ENCODE measurements around the gene CDK5R2. TPM values are rescaled to one million over a fixed set of nuclear protein-coding genes. Genes with fewer than 3 reads are reported as not detected.

Gene CDK5R2
- total RNA-seq, 1 donor = not detected

- Histone ChIP-seq H4K20me1 (ENCODE audit: insufficient read depth, low read length) (no peaks in the 10 kb centered on the region), H3K79me2 (ENCODE audit: insufficient read depth, low read length) (no peaks in the 10 kb centered on the region), H3K27me3 (ENCODE audit: insufficient read depth, low read length) (peaks cover 64% of the 10 kb centered on the region), H2AFZ (ENCODE audit: low read length) (no peak overlapping the region), H3K36me3 (ENCODE audit: insufficient read depth, low read length) (no peaks in the 10 kb centered on the region), H3K4me1 (ENCODE audit: insufficient read depth, low read length) (no peaks in the 10 kb centered on the region), H3K9me3 (ENCODE audit: low read depth, low read length) (no peaks in the 10 kb centered on the region), H3K4me2 (ENCODE audit: insufficient read depth, low read length) (no peak overlapping the region), H3K4me3 (ENCODE audit: insufficient read depth, low read length) (no peak overlapping the region), H3K27ac (ENCODE audit: low read depth, low read length) (no peak overlapping the region)
- no peak for TF ChIP-seq CTCF (IDR thresholded peaks at IDR 0.05; ENCODE audit: extremely low read depth, low read depth, low read length)
- peak; percentile 91 for DNase-seq (ENCODE audit: insufficient read length, low spot score, missing footprints)
These were observed 2.4 kb downstream of the CDK5R2 start for GRCh38 chr2:218961651-218962570.

- Histone ChIP-seq H3K79me2 (ENCODE audit: insufficient read depth, low read length) (no peaks in the 10 kb centered on the region), H3K4me3 (ENCODE audit: insufficient read depth, low read length) (no peak overlapping the region), H3K27ac (ENCODE audit: low read depth, low read length) (no peak overlapping the region), H3K9me3 (ENCODE audit: low read depth, low read length) (no peaks in the 10 kb centered on the region), H4K20me1 (ENCODE audit: insufficient read depth, low read length) (no peaks in the 10 kb centered on the region), H3K4me1 (ENCODE audit: insufficient read depth, low read length) (no peaks in the 10 kb centered on the region), H3K36me3 (ENCODE audit: insufficient read depth, low read length) (no peaks in the 10 kb centered on the region), H3K4me2 (ENCODE audit: insufficient read depth, low read length) (no peak overlapping the region), H3K27me3 (ENCODE audit: insufficient read depth, low read length) (peaks cover 58% of the 10 kb centered on the region), H2AFZ (ENCODE audit: low read length) (no peak overlapping the region)
- DNase-seq (ENCODE audit: insufficient read length, low spot score, missing footprints) = peak; percentile 94
- TF ChIP-seq CTCF (IDR thresholded peaks at IDR 0.05; ENCODE audit: extremely low read depth, low read depth, low read length) = no peak
These were observed 3.5 kb downstream of the CDK5R2 start for GRCh38 chr2:218962859-218963492.

- no peaks in the 10 kb centered on the region for H4K20me1 ChIP-seq (ENCODE audit: insufficient read depth, low read length)
- no peak overlapping the region for H3K4me3 ChIP-seq (ENCODE audit: insufficient read depth, low read length)
- DNase-seq (ENCODE audit: insufficient read length, low spot score, missing footprints) = no peak
- no peaks in the 10 kb centered on the region for H3K79me2 ChIP-seq (ENCODE audit: insufficient read depth, low read length)
- H3K36me3 ChIP-seq (ENCODE audit: insufficient read depth, low read length) = no peaks in the 10 kb centered on the region
- no peaks in the 10 kb centered on the region for H3K9me3 ChIP-seq (ENCODE audit: low read depth, low read length)
- no peak overlapping the region for H3K4me2 ChIP-seq (ENCODE audit: insufficient read depth, low read length)
- H3K27ac ChIP-seq (ENCODE audit: low read depth, low read length) = no peak overlapping the region
- H3K4me1 ChIP-seq (ENCODE audit: insufficient read depth, low read length) = no peaks in the 10 kb centered on the region
- no peak overlapping the region for H2AFZ ChIP-seq (ENCODE audit: low read length)
- TF ChIP-seq CTCF (IDR thresholded peaks at IDR 0.05; ENCODE audit: extremely low read depth, low read depth, low read length) = no peak
- peaks cover 56% of the 10 kb centered on the region for H3K27me3 ChIP-seq (ENCODE audit: insufficient read depth, low read length)
These were observed 4.1 kb downstream of the CDK5R2 start for GRCh38 chr2:218963601-218964000.

Measured in osteoblast (primary cell).